NK-92 treated with Interleukin-12 subunit alpha and Interleukin-12 subunit beta, amount 100 ng/mL, for 24 hours (cell line): ENCODE data around the gene ACAN.

Source experiments
- DNase-seq: peaks from one replicate; lab custom pipeline; 2025; lab: John Stamatoyannopoulos, UW

The ACAN gene

GRCh38 chr15:88843334-88843733 is 40.1 kb downstream of the ACAN start:
- no peak for DNase-seq

GRCh38 chr15:88844749-88845386 is 41.6 kb downstream of the ACAN start:
- no peak for DNase-seq

GRCh38 chr15:88845616-88846015 is 42.4 kb downstream of the ACAN start:
- DNase-seq, result no peak

GRCh38 chr15:88847144-88847543 is 43.9 kb downstream of the ACAN start:
- DNase-seq, result no peak

GRCh38 chr15:88848203-88848602 is 45.0 kb downstream of the ACAN start:
- DNase-seq, result no peak

GRCh38 chr15:88849376-88850072 is 46.3 kb downstream of the ACAN start:
- DNase-seq, result no peak

- DNase-seq, result no peak
Measured at GRCh38 chr15:88852476-88852875, 49.2 kb downstream of the ACAN start.

GRCh38 chr15:88858934-88859333 is 55.7 kb downstream of the ACAN start:
- no peak for DNase-seq

GRCh38 chr15:88859550-88859949 is 56.3 kb downstream of the ACAN start:
- DNase-seq, result no peak

GRCh38 chr15:88860212-88860611 is 57.0 kb downstream of the ACAN start:
- no peak for DNase-seq

GRCh38 chr15:88863412-88863811 is 60.2 kb downstream of the ACAN start:
- DNase-seq, result no peak

GRCh38 chr15:88864861-88865497 is 61.7 kb downstream of the ACAN start:
- no peak for DNase-seq

GRCh38 chr15:88865498-88866099 is 62.4 kb downstream of the ACAN start:
- no peak for DNase-seq

- DNase-seq, result no peak
Measured at GRCh38 chr15:88866295-88866881, 63.2 kb downstream of the ACAN start.

- no peak for DNase-seq
Measured at GRCh38 chr15:88871313-88871712, 68.1 kb downstream of the ACAN start.

- no peak for DNase-seq
Measured at GRCh38 chr15:88872106-88872505, 68.9 kb downstream of the ACAN start.

GRCh38 chr15:88872706-88873105 is 69.5 kb downstream of the ACAN start:
- no peak for DNase-seq

- DNase-seq, result no peak
Measured at GRCh38 chr15:88873786-88874185, 70.5 kb downstream of the ACAN start.

GRCh38 chr15:88874275-88874674 is 71.0 kb downstream of the ACAN start:
- no peak for DNase-seq

- no peak for DNase-seq
Measured at GRCh38 chr15:88874684-88875083, 71.4 kb downstream of the ACAN start.

GRCh38 chr15:88876573-88876972 is 73.3 kb downstream of the ACAN start:
- no peak for DNase-seq

- no peak for DNase-seq
Measured at GRCh38 chr15:88877415-88877814, 74.2 kb downstream of the ACAN start.

GRCh38 chr15:88877906-88878305 is 74.7 kb downstream of the ACAN start:
- DNase-seq, result no peak
